T1000 (cell line): ENCODE data around the gene MBNL2.

Experiments used
- DNase-seq: peaks from one replicate; lab custom pipeline; 2025; ENCODE audit warnings: mixed read lengths; lab: John Stamatoyannopoulos, UW

MBNL2 gene

DNA sequence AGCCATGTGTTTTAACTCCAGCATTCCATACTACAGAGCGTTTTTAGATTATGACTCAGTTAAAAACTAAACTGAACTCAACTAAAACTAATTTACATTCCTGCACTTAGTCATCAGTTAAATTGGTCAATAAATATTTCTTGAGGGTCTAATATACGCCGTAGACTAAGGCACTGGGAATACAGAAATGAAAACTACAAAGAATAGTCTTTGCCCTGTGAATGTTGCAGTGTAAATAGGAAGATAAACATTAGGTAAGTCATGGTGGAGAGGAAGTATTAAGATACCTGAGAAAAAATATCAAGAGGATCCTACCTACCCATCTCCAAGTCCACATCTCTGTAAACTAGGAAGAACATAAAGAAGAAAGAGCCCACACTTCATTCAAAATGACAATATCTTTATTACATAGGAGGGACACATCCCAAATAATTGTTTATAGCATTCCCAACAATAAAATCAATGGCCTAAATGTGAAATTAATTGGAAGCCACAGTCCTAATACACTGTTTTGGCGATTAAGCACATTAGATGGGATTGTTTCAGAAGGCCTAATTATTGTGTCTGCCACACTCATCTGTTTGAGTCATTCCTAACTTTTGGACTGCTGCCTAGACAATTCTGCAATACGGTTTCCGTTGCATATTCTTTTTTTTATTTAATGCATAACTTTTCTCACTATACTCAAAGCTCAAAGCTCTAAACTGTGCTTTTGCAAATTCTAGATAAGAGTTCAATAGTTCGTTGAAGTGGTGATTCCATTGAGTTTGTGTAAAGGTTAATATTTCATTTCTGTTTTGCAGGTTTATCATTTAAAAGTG, 52.9 kb downstream of the MBNL2 start:
- DNase-seq: no peak

GRCh38 chr13:97275776-97276501, 53.8 kb downstream of the MBNL2 start:
- no peak for DNase-seq

DNA sequence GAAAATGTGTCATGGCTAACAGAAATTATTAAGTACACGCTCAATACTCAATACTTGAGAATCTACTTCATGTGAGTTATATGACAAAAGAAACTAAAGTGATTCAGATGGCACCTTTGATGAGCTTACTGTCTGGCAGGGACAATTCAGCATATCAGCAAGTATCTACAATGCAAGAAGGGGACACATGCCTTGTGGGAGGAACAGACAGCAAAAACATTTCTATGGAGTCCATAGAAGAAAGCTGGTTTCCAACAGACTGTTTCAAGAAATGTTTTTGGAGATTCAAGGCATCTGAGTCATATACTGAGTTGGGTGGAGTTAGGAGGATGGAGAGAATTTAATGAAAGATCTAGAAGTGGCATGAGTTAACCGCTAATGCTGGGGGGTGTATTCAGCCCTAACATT, 54.7 kb downstream of the MBNL2 start:
- no peak for DNase-seq

DNA sequence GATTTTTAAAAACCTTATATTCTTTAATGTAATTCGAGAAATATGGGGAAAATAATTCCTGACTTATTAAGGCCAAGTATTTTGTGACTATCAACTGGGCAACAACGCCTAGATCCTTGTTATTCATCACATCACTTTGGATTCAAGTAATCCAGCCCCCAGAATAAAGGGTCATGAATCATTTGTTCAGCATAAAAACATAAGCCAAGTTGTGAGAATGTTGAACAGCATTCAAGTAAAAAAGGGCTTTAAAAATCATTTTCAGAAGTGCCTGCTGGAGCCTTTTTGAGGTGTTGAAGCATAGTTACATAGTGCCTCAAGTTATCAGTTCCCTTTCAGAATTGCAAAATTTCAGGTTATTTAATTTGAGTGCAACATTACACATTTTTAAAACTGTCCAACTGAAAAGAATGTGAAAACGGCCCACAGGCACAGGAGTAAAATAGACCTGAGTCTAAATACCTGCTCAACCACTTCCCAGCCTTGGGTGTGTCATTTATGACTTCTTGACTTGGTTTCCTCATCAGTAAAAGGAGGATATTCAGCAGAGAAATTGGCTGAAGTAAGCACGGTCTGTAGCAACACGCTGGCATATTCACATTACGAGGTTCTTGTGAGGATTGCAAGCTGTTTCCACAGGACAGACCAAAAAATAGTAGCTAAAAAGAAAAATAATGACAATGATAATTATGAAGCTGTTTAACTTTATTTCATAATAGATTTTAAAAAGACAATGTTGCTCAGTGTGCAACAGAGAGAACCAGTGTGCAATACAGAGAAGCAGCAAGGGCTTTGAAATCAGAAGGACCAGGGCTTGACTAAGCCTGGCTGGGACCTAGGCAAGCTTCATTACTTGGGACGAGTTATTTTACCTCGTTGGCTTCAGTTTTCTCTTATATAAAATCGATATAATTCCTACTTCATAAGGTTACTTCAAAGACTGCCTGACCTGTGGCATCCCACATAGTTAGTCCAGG, 56.6 kb downstream of the MBNL2 start:
- no peak for DNase-seq

- DNase-seq: no peak
These were observed 57.8 kb downstream of the MBNL2 start for GRCh38 chr13:97279913-97280312.

DNA sequence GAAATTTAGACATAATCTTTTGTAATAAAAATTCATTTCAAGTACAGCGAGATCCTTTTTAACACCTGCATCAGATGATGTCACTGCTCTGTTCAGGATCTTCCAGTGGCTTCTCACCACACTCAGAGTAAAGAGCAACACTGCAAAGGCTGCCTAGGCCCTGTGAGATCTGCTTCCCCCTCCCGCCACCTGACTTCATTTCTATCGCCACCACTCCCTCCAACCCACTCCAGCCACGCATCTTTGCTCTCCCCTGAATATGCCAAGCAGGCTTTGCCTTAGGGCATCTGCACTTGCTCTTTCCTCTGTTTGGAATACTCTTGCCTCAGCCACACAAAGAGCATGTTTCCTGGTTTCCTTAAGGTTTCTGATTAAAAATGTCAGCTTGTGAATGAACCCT, 58.3 kb downstream of the MBNL2 start:
- DNase-seq: no peak

- DNase-seq: no peak
These were observed 58.9 kb downstream of the MBNL2 start for GRCh38 chr13:97281028-97281427.

GRCh38 chr13:97282705-97283104, 60.6 kb downstream of the MBNL2 start:
- DNase-seq: no peak

GRCh38 chr13:97283888-97284287, 61.8 kb downstream of the MBNL2 start:
- no peak for DNase-seq

GRCh38 chr13:97284558-97284957, 62.4 kb downstream of the MBNL2 start:
- DNase-seq: no peak

- DNase-seq: no peak
These were observed 63.3 kb downstream of the MBNL2 start for GRCh38 chr13:97285221-97285955.

DNA sequence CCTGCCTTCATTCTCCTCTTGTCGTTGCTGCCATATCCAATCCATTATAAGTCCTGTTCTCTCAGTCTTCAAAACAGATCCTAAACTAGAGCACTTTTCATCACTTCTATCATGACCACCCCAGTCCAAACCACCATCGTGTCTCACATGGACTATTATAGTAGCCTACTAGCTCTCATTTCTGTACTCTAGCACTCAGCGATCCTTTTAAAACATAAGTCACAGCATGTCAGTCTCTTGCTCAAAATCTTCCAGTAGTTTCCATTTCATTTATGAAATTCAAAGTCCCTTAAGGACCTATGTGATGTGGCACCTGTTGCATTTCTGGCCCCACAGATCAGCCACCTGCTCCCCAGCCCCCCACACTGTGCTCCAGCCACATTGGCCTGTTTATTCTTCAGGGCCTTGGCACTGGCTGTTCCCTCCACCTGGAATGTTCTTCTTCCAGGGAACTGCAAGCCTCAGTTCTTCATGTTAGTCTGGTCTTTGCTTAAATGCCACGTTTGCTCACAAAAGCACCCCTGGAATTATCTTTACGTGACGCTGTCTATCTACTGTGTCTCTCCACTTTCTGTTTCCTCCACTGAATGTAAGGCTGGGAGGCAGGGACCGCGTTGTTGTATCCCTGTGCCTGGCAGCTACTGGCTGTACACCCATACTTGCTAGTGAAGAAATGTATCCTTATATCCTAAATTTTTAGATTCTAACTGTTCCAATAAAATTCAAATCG, 64.3 kb downstream of the MBNL2 start:
- DNase-seq: no peak

- no peak for DNase-seq
These were observed 64.9 kb downstream of the MBNL2 start for GRCh38 chr13:97287047-97287383.

DNA sequence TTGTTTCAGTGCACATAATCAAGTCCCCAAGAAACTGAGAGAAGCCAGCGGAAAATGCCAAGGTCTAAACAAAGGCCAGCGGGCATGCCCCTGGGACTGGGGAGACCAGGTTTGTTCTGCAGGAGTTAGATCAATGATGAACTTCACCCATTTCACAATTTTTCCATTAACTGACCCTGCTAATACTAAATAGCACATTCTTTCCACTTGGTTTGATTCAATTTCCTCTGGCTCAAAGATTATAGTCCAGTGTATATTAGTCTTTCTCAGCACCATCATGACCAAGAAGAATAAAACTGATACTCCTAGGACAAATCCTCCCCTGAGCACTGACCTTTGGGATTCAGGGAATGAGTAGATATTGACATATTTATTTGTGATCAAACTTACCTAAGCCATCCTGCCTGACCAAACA, 66.4 kb downstream of the MBNL2 start:
- DNase-seq: no peak

DNA sequence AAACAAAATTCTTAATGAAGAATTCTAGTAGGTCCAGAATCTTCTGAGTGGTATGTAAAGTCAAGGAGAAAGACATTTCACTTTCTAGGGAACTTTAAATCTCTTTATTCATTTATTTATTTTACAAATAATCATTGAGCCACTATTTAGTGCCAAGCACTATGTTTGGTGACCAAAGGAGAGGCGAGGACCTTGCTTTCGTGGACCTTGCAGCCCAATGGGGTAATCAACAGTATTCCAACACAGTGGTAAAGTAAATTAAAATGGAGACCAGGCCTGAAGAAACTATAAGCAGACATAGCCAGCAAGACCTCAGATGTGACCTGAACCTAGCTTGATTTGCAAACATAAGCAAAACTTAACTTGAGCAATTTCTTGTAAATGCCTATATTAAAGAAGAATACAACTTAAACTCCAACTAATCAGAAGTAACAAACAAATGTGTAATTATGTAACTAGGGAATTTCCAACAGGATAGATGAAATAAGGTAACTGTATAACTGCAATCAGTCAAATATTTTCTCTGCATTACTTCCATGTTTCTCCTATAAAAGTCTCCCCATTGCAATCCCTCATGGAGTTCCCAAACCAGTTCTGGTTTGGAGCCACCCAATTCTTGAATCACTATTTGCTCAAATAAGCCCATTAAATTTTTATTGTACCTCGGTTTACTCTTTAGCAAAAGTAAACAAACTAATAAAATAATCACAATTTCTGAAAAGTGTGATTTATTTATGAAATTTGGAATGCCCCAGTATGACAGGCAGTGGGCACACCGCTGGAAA, 67.6 kb downstream of the MBNL2 start:
- no peak for DNase-seq

DNA sequence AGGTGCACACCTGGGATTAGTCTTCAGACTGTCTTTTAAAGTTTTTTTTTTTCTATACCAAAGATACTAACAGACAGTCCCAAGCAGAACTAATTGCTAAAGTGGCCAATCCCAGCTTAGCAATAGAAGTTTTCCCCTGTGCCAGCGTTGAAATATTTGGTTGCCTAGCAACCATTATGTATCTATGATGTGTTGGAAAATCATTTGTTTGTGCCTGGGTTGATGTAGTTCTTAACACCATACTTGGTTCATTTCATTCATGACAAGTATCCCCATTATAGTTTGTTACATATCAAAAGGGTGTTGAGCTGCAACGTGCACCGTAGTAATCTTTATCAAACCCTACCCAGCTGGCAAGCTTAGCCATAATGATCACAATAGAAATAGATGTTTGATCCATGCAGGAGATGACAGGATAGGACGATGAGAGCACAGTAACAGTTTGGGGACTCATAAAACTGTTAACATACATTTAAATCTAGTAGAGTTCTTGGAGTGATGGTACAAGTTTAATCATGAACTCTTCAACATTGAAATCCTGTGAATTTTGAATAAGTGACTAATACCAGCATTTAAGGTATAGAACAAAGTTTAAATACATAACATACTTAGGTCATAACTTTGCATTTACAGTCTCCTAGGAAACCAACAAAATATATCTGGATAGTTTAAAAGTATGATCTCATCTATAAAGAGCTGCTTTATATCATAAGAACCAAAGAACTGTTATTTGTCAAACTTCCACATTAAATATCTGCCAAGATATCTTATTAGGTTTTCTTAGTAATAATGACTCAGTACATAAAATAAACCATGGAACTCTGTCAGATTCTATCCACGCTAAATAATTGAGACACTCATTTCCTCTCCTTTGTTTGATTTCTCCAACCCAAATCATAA, 73.4 kb downstream of the MBNL2 start:
- DNase-seq: no peak

GRCh38 chr13:97296740-97297139, 74.6 kb downstream of the MBNL2 start:
- DNase-seq: no peak

DNA sequence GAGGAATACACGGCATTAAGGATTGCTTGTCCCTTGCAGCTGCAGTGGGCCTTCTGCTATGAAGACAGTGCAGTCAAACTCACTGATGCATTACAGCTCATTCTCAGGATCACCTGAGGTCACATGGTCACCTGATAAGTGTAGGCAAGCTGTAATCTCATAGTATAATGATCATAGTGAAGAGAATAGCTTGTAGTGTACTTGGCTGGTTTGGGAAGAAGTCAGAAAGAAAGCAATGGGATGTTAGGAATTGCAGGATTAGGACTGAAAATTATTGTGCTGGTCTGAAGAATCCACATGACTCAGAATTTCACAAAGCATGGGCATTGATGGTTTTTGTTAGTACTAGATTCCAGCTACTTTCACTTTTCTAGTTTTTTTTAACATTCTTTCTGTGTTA, 76.7 kb downstream of the MBNL2 start:
- DNase-seq: no peak

- no peak for DNase-seq
These were observed 78.7 kb downstream of the MBNL2 start for GRCh38 chr13:97300871-97301270.
